NCI-H2227 treated with DMSO at 0.1 percent for 48 hours (cell line): Measurements from ENCODE around the gene SMO.
A peak's percentile ranks its signal among the peaks of the same experiment; 100 is the strongest.
"Not testable (repeated sequence)": the region's sequence is repeated elsewhere in the genome, so short reads cannot be mapped to it uniquely, and the experiment has no call there.

Experiments
- DNase-seq: peaks from one replicate; lab custom pipeline; 2025; lab: John Stamatoyannopoulos, UW

SMO gene

DNA sequence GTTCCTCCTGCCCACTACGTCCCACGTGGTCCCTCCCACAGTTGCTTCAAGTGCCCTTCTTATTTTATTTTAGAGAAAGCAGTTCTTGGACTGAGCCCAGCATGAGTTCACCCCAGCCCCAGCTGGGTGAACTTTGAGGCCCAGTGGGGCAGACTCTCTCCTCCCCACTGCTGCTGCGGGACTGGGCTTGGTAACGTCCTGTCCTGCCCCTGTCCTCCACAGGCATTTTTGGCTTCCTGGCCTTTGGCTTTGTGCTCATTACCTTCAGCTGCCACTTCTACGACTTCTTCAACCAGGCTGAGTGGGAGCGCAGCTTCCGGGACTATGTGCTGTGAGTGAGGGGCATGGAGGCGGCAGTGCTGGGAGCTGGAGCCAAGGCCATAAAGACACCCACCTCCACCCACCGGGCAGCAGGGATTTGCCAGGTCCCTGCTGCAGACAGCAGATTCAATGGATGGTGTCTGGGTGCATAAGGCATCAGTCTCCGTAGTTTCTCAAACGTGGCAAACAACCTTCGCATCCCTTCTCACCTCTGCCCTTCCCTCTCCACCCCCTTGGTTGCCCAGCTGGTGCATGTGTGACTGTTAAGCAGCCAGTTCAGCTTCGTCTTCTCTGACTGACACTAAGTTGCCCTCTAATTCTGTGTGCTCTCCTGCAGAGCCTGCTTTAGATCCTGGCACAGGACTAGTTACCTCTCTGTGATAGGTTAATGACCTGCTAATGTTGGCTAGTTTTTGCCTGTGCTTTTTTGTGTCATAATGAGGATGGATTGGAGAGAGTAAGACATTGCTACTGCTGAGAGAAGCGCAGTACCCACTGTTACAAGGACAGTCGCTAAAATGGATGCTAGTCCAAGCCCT is 20.9 kb downstream of the SMO start:
- DNase-seq = no peak

DNA sequence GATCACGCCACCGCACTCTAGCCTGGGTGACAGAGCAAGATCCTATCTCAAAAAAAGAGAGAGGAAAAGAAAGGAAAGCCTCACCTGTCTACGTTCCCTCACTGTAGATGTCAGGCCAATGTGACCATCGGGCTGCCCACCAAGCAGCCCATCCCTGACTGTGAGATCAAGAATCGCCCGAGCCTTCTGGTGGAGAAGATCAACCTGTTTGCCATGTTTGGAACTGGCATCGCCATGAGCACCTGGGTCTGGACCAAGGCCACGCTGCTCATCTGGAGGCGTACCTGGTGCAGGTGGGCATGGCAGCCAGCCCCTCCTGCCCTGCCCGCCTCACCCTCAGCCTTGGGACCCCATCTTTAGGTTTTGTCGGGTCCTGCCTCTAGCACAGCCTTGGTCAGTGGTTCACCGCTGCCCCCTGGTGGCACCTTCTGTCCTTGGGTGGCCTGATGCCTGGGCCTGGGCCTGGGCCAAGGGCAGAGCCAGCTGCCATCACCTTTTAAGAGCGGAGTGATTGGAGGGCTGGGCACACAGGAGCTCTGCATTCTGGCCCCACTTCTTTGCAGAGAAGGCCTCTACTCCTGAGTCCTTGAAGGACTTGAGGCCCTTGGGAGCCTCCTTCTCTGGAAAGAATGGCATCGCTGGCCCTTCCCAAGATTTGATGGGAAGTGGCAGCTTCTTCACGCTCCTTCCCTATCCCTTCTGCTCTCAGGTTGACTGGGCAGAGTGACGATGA is 22.0 kb downstream of the SMO start:
- DNase-seq = no peak

DNA sequence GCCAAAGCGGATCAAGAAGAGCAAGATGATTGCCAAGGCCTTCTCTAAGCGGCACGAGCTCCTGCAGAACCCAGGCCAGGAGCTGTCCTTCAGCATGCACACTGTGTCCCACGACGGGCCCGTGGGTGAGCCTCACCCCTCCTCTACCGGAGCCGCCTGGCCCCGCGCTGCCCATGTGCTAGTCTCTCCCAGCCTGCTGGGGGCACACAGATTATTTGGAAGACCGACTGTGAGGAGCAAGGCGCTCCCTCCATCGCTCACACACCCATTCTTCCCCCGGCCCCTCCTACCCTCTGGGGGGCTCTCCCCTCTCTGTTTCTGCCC is 22.5 kb downstream of the SMO start:
- no peak for DNase-seq

DNA sequence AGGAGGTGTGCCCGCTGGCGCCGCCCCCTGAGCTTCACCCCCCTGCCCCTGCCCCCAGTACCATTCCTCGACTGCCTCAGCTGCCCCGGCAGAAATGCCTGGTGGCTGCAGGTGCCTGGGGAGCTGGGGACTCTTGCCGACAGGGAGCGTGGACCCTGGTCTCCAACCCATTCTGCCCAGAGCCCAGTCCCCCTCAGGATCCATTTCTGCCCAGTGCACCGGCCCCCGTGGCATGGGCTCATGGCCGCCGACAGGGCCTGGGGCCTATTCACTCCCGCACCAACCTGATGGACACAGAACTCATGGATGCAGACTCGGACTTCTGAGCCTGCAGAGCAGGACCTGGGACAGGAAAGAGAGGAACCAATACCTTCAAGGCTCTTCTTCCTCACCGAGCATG is 23.7 kb downstream of the SMO start:
- no peak for DNase-seq

DNA sequence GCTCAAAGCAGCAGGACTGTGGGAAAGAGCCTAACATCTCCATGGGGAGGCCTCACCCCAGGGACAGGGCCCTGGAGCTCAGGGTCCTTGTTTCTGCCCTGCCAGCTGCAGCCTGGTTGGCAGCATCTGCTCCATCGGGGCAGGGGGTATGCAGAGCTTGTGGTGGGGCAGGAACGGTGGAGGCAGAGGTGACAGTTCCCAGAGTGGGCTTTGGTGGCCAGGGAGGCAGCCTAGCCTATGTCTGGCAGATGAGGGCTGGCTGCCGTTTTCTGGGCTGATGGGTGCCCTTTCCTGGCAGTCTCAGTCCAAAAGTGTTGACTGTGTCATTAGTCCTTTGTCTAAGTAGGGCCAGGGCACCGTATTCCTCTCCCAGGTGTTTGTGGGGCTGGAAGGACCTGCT is 24.2 kb downstream of the SMO start:
- DNase-seq = no peak

DNA sequence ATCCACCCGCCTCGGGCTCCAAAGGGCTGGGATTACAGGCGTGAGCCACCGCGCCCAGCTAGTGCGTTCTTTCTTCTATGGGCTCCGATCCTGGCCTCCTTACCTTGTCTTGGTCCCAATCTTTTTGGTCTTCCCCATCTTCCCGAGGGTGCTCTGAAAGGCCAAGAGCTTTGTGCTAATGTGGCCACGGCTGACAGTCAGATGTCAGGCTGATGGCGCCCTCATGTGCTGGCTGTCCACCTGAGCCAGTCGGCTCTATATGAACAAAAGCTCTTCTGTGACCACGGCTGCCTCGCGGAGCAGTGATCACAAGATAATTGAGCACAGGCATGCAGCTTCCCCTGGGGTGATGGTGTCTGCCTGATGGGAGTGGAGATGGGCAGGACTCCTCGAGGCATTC is 25.4 kb downstream of the SMO start:
- DNase-seq = peak; percentile 49

DNA sequence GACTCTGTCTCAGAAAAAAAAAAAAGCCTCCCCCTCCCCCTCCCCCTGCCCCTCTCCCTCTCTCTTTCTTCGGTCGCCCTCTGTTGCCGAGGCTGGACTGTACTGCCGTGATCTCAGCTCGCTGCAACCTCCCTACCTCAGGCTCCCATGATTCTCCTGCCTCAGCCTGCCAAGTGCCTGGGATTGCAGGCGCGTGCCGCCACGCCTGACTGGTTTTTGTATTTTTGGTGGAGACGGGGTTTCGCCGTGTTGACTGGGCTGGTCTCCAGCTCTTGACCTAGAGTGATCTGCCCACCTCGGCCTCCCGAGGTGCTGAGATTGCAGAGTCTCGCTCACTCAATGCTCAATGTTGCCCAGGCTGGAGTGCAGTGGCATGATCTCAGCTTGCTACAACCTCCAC is 27.3 kb downstream of the SMO start:
- not testable (repeated sequence) for DNase-seq

DNA sequence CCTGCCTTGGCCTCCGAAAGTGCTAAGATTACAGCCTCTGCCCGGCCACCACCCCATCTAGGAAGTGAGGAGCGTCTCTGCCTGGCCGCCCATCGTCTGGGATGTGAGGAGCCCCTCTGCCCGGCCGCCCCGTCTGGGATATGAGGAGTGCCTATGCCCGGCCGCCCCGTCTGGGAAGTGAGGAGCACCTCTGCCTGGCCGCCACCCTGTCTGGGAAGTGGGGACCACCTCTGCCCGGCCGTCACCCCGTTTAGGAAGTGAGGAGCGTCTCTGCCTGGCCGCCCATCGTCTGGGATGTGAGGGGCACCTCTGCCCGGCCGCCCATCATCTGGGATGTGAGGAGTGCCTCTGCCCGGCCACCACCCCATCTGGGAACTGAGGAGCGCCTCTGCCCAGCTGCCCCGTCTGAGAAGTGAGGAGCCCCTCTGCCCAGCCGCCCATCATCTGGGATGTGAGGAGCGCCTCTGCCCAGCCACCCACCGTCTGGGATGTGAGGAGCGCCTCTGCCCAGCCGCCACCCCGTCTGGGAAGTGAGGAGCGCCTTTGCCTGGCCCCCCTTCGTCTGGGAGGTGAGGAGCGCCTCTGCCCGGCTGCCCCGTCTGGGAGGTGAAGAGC is 27.8 kb downstream of the SMO start:
- DNase-seq = not testable (repeated sequence)

DNA sequence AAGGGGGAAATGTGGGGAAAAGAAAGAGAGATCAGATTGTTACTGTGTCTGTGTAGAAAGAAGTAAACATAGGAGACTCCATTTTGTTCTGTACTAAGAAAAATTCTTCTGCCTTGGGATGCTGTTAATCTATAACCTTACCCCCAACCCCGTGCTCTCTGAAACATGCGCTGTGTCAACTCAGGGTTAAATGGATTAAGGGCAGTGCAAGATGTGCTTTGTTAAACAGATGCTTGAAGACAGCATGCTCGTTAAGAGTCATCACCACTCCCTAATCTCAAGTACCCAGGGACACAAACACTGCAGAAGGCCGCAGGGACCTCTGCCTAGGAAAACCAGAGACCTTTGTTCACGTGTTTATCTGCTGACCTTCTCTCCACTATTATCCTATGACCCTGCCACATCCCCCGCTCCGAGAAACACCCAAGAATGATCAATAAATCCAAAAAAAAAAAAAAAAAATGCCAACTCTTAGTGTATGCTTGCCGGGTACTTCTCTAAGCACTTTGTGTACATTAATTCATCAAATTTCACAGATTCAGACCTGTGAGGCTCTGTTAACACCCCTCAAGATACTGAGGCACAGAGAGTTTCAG is 28.5 kb downstream of the SMO start:
- not testable (repeated sequence) for DNase-seq

DNA sequence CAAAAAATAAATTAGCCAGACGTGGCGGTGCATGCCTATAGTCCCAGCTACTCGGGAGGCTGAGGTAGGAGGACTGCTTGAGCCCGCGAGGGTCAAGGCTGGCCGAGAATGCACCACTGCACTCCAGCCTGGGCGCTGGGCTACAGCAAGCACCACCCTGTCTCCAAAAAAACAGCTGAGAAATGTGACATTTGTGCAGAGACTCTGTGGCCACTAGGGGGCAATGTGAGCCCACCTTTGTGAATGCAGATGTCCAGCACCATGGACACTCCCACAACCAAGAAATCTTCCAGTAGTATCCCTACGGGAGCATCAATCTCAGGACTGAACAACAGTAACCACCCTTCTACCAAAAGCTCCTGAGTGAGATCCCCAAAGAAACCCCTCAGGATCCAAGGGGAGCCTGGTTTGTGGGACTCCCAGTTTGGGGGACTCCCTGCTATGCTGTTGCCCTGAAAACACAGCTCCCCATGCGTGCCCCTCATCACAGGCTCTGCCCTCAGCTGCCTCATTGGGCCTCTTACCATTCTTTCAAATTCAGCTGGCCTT is 30.2 kb downstream of the SMO start:
- peak; percentile 83 for DNase-seq

DNA sequence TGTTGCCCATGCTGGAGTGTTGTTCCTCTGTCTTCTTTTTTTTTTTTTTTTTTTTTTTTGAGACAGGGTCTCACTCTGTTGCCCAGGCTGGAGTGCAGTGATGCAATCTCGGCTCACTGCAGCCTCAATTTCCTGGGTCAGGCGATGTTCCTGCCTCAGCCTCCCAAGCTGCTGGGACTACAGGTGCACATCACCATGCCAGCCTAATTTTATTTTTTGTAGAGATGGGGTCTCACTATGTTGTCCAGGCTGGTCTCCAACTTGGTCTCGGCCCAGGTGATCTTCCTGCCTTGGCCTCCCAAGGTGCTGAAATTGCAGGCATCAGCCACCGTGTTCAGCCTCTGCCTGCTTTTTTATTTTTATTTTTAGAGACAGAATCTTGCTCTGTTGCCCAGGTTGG is 30.7 kb downstream of the SMO start:
- not testable (repeated sequence) for DNase-seq

DNA sequence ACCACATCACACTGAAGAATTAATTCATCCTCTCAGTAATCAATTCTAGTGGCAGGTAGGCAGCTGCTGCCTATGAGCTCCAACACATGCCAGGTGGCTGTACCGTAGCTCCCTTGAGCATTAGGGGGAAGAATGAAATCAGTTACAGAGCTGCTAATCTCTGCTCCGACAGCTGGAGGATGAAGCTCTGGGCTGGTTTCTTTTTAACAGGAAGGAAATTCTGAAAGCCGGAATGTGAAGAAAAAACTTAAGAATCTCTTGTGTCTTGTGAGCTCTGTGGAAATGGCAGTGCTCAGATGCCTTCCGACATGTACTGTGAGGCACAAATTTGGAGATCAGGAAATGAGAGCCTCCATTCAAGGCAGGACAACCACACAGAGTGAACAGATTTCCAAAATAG is 33.6 kb downstream of the SMO start:
- no peak for DNase-seq

DNA sequence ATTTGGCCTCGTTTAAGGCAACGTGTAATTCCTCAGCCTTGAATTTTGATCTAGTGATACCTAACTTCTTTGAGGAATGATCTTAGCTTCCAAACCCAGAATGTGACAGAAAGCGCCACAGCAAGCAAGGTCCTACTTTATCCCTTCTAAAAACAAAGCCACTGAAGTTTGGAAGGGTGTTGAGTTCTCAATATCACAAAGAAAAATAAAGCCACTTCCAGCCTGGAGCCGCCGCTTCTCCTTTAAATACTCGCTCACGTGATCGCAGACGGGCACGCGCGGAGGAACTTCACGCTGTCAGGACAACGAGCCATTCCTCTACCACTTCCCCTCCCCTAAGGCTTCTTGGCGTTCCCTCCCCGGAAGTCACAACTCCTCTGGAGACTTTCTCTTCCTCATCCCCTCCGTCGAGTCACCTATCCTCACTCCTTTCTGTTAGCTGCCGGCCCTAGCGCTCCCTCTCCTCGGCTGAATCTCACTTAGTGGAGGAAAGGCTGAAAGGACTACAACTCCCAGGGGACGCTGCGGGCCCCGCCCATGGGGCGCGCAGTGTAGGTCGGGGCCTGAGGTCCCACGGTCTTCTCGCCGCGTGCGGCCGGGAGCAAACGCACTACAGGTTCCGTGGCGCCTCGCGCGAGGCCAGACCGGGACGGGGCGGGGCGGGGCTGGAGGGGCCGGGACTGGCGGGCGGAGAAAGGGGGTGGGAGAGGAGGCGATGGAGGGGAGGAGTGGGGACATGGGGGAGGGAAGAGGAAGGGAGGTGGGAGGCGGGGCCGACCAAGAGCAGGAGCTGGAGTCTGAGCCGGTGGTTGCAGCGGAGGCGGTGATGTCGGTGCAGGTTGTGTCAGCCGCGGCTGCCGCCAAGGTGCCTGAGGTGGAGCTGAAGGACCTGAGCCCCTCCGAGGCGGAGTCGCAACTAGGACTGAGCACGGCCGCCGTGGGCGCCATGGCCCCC is 36.1 kb downstream of the SMO start, which contains the start of gene AHCYL2:
AHCYL2 (plus strand) TSS at position 780 of the 955 bp plus-strand sequence.
- peak; percentile 99 for DNase-seq

DNA sequence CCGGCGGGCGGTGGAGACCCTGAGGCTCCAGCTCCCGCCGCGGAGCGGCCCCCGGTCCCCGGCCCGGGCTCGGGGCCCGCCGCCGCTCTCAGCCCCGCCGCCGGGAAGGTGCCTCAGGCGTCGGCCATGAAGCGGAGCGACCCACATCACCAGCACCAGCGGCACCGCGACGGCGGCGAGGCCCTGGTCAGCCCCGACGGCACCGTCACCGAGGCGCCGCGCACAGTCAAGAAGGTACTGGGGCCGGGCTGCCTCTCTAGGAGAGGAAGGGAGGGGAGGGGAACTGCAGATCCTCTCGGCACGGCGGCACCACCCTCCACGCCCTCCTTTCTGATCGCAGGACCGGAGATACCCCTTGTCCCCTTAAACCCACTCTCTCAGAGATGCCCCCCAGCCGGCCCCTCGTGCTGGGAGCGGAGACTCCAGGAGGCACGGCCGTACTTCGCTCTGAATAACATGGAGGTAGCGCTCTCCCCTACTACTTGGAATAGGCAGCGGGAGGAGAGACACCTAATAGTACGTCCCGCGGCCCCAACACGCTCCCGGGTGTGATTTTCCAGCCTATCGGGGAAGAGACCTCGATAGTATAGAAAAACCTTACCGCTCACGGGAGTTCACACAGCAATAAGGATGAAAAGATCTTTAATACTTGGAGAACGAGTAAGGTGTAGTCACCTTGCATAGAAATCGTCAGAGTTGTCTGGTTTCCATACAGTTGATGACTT is 36.9 kb downstream of the SMO start:
- peak; percentile 51 for DNase-seq

DNA sequence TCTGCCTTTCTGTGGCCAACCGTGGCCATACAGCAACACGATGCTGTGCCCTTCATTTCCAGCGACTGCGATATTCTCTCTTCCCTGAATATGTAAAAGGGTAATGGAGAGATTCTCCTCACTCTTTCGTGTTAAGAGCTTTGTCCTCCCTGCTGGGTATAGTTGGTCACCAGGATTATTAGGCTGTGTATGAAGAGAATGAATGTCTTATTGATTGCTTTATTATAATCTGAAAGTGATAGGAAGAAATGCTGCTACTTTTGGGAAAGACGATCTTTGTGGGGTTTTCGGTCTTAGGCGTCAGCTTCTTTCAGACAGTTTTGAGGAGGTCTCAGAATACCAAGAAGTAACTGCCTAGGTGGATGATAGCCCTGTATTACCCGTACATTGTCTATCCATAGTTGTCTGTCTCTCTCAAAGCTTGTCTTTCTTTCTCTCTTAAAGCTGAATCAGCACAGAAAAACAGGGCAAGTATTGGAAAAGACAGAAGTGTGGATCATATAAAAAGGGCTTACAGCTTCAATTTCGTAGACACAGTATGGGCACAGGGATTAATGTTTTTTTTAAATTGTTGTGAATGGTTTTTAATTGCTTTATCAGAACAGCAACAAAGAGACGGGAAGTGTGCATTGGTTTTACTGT is 37.6 kb downstream of the SMO start:
- DNase-seq = peak; percentile 51

DNA sequence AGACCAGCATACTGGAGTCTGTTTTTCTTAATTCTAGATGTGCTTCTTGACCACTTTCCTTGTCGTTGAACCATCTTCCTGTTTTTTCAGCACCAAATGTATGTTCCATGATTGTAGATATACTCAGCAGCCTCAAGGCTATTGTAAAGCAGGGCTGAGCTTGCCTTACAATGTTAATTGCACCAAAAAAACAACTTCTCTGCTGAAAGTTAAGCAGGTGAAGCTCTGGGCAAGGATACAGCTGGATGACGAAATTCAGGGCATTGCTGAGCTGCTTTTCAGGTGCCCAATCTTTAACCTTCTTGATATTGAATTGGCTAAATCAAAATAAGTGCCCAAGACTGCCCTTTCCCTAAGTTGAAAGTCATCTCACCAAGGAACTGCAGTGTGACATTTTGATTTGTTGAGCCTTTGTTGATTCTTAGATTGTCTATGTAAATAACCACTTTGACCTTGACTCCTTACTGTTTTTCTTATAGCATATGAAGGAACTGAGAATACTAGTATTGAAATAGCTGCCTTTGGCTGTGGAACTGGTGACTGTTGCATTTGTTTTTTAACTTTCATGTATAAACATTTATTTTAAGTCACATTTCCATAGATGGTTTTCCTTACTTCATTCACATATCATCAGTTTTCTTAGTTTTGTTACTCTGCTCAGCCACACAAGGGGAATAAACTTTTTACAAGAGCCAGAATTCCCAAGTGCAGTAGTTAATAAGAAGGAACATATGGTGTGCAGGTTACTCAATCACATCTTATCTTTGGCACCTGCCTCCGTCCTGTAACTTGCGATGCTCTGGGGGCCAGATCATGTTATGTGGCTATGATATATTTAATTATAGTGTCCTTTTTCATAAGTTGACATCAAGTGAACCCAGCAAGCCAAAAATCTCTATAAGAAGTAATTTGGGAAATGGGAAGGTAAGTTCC is 39.5 kb downstream of the SMO start:
- no peak for DNase-seq

DNA sequence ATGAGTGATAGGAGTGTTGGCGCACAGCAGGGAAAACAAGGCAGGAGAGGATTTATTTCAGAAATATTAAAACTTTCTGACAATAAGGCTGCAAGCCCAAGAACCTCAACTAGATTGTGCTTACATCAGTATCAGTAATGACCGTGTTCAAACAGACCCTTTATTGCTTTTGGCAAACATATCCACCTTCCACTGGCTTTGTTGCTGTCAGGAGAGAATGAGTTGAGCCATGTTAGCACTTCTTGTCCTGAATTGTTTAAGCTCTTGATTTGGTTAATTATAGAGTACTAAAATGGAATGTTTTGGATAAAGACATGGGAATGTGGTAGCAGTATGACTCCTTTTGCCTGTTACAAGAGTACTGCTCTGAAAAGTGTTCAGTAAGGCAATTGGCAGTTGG is 40.2 kb downstream of the SMO start:
- no peak for DNase-seq

DNA sequence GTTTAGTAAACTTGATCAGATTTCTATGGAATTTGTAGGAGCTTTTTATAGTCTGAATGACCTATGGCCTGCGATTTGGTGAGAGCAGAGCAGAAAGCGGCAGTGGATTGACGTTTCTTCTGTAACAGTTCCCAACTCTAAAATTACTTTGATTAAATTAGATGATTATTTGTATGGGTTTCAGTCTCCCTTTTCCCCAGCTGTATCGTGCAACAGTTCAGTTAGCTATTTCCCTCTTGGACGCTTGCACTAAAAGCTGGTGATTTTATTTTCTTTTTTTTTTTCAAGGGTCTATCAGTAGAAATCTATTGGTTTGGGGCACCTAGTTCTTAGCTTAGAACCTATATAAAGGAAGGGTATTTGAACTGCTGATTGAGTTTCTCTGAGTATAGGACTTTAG is 43.2 kb downstream of the SMO start:
- no peak for DNase-seq

DNA sequence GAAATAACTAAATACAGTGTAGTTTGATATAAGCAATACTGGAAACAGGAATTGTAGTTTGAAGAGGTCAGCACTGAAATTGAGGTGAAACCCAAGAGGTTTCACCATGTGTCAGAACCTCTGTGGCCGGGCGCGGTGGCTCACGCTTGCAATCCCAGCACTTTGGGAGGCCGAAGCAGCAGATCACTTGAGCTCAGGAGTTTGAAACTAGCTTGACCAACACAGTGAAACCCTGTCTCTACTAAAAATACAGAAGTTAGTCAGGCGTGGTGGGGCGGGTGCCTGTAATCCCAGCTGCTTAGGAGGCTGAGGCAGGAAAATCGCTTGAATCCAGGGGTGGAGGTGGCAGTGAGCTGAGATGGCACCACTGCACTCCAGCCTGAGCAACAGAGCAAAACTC is 50.1 kb downstream of the SMO start:
- DNase-seq = no peak
